Measurements from ENCODE around the gene HOGA1.

Gene HOGA1

GRCh38 chr10:97540669-97541500, 43.3 kb upstream of the HOGA1 start:
- no peak for DNase-seq (ENCODE audit: extremely low read depth, low read depth)
- no peak for TF ChIP-seq CTCF (IDR thresholded peaks at IDR 0.05; ENCODE audit: low read depth, low read length)

- TF ChIP-seq CTCF (IDR thresholded peaks at IDR 0.05; ENCODE audit: low read depth, low read length), result no peak
- peak; percentile 69 for DNase-seq (ENCODE audit: extremely low read depth, low read depth)
Measured at GRCh38 chr10:97542169-97543024, 41.8 kb upstream of the HOGA1 start.

- TF ChIP-seq CTCF (IDR thresholded peaks at IDR 0.05; ENCODE audit: low read depth, low read length), result no peak
- DNase-seq (ENCODE audit: extremely low read depth, low read depth), result peak; percentile 65
Measured at GRCh38 chr10:97543025-97543546, 41.1 kb upstream of the HOGA1 start.

- TF ChIP-seq CTCF (IDR thresholded peaks at IDR 0.05; ENCODE audit: low read depth, low read length), result no peak
- DNase-seq (ENCODE audit: extremely low read depth, low read depth), result no peak
Measured at GRCh38 chr10:97546456-97547270, 37.5 kb upstream of the HOGA1 start.

GRCh38 chr10:97547271-97547600, 37.0 kb upstream of the HOGA1 start:
- TF ChIP-seq CTCF (IDR thresholded peaks at IDR 0.05; ENCODE audit: low read depth, low read length), result no peak
- DNase-seq (ENCODE audit: extremely low read depth, low read depth), result no peak

GRCh38 chr10:97547962-97548361, 36.2 kb upstream of the HOGA1 start:
- DNase-seq (ENCODE audit: extremely low read depth, low read depth), result no peak

More at GRCh38 chr10:97547962-97548361, 36.2 kb upstream of the HOGA1 start:
- no peak for TF ChIP-seq CTCF (IDR thresholded peaks at IDR 0.05; ENCODE audit: low read depth, low read length)
